Measurements from ENCODE around the gene HS2ST1.

HS2ST1 gene

GRCh38 chr1:87089070-87089736 lies 174.8 kb downstream of the HS2ST1 start:
- no peak for DNase-seq (ENCODE audit: low read depth)
- H3K4me3 ChIP-seq (ENCODE audit: low read depth, low read length): no peak overlapping the region
- no peak for TF ChIP-seq CTCF (IDR thresholded peaks at IDR 0.05; ENCODE audit: insufficient read depth, low read depth, low read length, missing control alignments)

- TF ChIP-seq CTCF (IDR thresholded peaks at IDR 0.05; ENCODE audit: insufficient read depth, low read depth, low read length, missing control alignments): no peak
- no peak overlapping the region for H3K4me3 ChIP-seq (ENCODE audit: low read depth, low read length)
- DNase-seq (ENCODE audit: low read depth): no peak
Measured at GRCh38 chr1:87089823-87090222, 175.4 kb downstream of the HS2ST1 start.

- no peak overlapping the region for H3K4me3 ChIP-seq (ENCODE audit: low read depth, low read length)
- DNase-seq (ENCODE audit: low read depth): no peak
- TF ChIP-seq CTCF (IDR thresholded peaks at IDR 0.05; ENCODE audit: insufficient read depth, low read depth, low read length, missing control alignments): no peak
Measured at GRCh38 chr1:87091425-87091824, 177.0 kb downstream of the HS2ST1 start.

- DNase-seq (ENCODE audit: low read depth): no peak
- no peak overlapping the region for H3K4me3 ChIP-seq (ENCODE audit: low read depth, low read length)
- no peak for TF ChIP-seq CTCF (IDR thresholded peaks at IDR 0.05; ENCODE audit: insufficient read depth, low read depth, low read length, missing control alignments)
Measured at GRCh38 chr1:87092846-87093245, 178.4 kb downstream of the HS2ST1 start.

GRCh38 chr1:87093286-87093685 lies 178.9 kb downstream of the HS2ST1 start:
- no peak for TF ChIP-seq CTCF (IDR thresholded peaks at IDR 0.05; ENCODE audit: insufficient read depth, low read depth, low read length, missing control alignments)
- H3K4me3 ChIP-seq (ENCODE audit: low read depth, low read length): no peak overlapping the region
- DNase-seq (ENCODE audit: low read depth): no peak

GRCh38 chr1:87094238-87094637 lies 179.8 kb downstream of the HS2ST1 start:
- DNase-seq (ENCODE audit: low read depth): no peak
- H3K4me3 ChIP-seq (ENCODE audit: low read depth, low read length): no peak overlapping the region
- TF ChIP-seq CTCF (IDR thresholded peaks at IDR 0.05; ENCODE audit: insufficient read depth, low read depth, low read length, missing control alignments): no peak

- H3K4me3 ChIP-seq (ENCODE audit: low read depth, low read length): no peak overlapping the region
- TF ChIP-seq CTCF (IDR thresholded peaks at IDR 0.05; ENCODE audit: insufficient read depth, low read depth, low read length, missing control alignments): no peak
- no peak for DNase-seq (ENCODE audit: low read depth)
Measured at GRCh38 chr1:87100271-87100670, 185.8 kb downstream of the HS2ST1 start.
